Measurements from ENCODE around the gene E2F2. TPM values are rescaled to one million over a fixed set of nuclear protein-coding genes. Genes with fewer than 3 reads are reported as not detected.
"Not testable (repeated sequence)": the region's sequence is repeated elsewhere in the genome, so short reads cannot be mapped to it uniquely, and the experiment has no call there.

The E2F2 gene
- total RNA-seq, 1 experiment from 2014 or later = 12.3 TPM

DNA sequence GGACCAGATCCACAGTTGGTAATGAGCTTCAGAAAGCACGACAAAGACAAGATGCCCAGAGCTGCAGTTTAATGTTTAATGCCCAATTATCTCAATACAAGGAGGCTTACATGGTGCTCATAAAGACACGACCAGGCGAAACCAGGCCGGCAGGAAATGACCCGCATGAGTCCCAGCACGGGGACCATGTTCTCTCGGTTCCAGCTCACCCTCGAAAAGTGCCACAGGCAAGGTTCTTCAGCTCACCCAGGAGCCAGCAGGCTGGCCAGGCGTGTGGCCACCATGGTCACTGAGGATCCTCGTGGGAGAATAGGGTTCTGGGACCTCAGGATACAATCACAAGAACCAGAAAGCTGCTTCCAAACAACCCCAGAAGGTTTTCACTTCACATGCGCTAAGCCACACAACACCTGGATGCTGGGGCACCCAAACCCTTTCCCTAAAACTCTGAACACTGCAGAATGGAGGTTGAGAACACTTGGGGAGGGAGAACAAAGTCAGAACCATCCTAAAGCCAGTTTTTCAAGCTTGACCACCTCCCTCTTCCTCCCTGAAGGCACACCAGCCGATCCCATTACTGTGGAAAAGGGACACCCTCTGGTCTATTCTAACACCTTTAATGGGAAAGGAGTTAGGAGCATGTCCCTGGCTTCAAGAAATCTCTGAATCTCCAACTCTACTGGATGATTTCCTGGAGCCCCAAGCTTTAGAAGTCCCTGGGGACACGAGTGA, 24.5 kb downstream of the E2F2 start:
- H3K9me3 ChIP-seq (replicated peaks) = no peaks in the 10 kb centered on the region
- no peaks in the 10 kb centered on the region for H3K27me3 ChIP-seq (replicated peaks)
- H3K27ac ChIP-seq = no peak overlapping the region
- no peak overlapping the region for H3K4me3 ChIP-seq
- peaks cover 14% of the 10 kb centered on the region for H3K36me3 ChIP-seq
- no peaks in the 10 kb centered on the region for H3K4me1 ChIP-seq (replicated peaks)
- no peak for DNase-seq (ENCODE audit: low read depth in 1 of 2, low spot score in 2 of 2)

DNA sequence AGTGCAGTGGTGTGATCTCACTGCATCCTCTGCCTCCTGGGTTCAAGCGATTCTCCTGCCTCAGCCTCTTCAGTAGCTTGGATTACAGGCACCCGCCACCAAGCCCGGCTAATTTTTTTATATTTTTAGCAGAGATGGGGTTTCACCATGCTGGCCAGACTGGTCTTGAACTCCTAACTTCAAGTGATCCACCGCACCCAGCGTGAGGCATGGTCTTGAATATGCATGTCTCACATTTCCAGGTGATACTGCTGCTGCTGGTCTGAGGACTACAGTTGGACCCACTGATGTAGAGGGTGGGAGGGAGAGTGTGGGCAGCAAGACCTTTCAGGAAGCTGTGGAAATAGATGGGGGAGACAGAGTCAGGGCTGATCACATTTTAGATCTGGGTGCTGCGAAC, 25.2 kb downstream of the E2F2 start:
- no peak overlapping the region for H3K27ac ChIP-seq
- H3K9me3 ChIP-seq (replicated peaks) = no peaks in the 10 kb centered on the region
- no peaks in the 10 kb centered on the region for H3K4me1 ChIP-seq (replicated peaks)
- H3K4me3 ChIP-seq = no peak overlapping the region
- DNase-seq (ENCODE audit: low read depth in 1 of 2, low spot score in 2 of 2) = no peak
- no peaks in the 10 kb centered on the region for H3K27me3 ChIP-seq (replicated peaks)
- H3K36me3 ChIP-seq = peaks cover 14% of the 10 kb centered on the region

- H3K36me3 ChIP-seq; H3K27me3 ChIP-seq (replicated peaks); H3K9me3 ChIP-seq (replicated peaks); H3K4me3 ChIP-seq; H3K4me1 ChIP-seq (replicated peaks); H3K27ac ChIP-seq; DNase-seq (ENCODE audit: low read depth in 1 of 2, low spot score in 2 of 2): not testable (repeated sequence)
Observed at GRCh38 chr1:23504156-23504555, 26.9 kb downstream of the E2F2 start.

GRCh38 chr1:23502951-23503350, 28.1 kb downstream of the E2F2 start:
- H3K36me3 ChIP-seq = no peaks in the 10 kb centered on the region
- DNase-seq (ENCODE audit: low read depth in 1 of 2, low spot score in 2 of 2) = no peak
- no peaks in the 10 kb centered on the region for H3K9me3 ChIP-seq (replicated peaks)
- H3K27me3 ChIP-seq (replicated peaks) = no peaks in the 10 kb centered on the region
- no peaks in the 10 kb centered on the region for H3K4me1 ChIP-seq (replicated peaks)
- H3K4me3 ChIP-seq = no peak overlapping the region
- no peak overlapping the region for H3K27ac ChIP-seq

DNA sequence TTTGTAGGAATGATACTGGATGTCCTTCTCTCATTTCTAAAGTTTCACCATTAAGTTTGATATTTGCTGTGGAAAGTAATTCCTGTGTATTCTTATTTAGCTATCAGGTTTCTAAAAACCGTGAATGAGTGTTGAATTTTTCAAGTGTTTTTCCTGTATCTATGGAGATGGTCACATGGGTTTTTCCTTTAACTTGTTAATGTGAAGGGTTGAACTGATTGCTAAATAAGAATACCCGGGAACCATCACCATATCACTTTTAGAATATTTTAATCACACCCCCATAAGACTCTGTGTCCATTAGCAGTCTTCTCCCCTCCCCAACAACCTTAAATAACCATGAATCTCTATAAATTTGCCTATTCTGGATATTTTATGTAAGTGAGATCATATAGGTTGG, 30.6 kb downstream of the E2F2 start:
- no peak for DNase-seq (ENCODE audit: low read depth in 1 of 2, low spot score in 2 of 2)
- Histone ChIP-seq H3K36me3 (no peaks in the 10 kb centered on the region), H3K27ac (no peak overlapping the region), H3K4me3 (no peak overlapping the region), H3K27me3 (replicated peaks) (no peaks in the 10 kb centered on the region), H3K9me3 (replicated peaks) (no peaks in the 10 kb centered on the region; the same call in 1 of the 2 replicates), H3K4me1 (replicated peaks) (0 out of 2 replicates have a peak, but pooled peaks cover 4% of the 10 kb centered on the region)

DNA sequence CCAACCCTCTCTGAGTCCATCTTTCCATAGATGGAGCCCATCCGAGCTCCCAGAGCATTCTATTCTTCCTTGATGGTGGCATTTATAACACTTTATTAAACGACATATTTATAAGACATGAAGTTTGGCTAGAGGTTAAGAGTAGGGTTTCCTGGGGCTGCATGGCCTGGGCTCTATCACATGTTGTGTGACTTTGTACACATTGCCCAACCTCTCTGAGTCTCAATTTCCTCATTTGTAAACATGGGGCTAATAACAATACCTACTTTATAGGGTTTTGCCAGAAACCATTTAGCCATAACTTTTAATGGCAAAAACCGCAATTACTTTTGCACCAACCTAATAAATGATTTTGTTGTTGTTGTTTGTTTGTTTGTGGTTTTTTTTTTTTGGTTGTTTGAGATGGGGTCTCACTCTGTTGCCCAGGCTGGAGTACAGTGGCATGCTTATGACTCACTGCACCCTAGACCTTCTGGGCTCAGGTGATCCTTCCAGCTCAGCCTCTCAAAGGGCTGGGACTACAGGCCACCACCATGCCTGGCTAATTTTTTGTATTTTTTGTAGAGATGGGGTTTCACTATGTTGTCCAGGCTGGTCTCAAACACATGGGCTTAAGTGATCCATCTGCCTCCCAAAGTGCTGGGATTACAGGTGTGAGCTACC, 33.1 kb downstream of the E2F2 start:
- Histone ChIP-seq H3K9me3 (replicated peaks) (no peaks in the 10 kb centered on the region; the same call in 1 of the 2 replicates), H3K27me3 (replicated peaks) (no peaks in the 10 kb centered on the region), H3K36me3 (no peaks in the 10 kb centered on the region), H3K4me3 (no peak overlapping the region), H3K27ac (no peak overlapping the region), H3K4me1 (replicated peaks) (0 out of 2 replicates have a peak, but pooled peaks cover 4% of the 10 kb centered on the region)
- DNase-seq (ENCODE audit: low read depth in 1 of 2, low spot score in 2 of 2) = no peak

DNA sequence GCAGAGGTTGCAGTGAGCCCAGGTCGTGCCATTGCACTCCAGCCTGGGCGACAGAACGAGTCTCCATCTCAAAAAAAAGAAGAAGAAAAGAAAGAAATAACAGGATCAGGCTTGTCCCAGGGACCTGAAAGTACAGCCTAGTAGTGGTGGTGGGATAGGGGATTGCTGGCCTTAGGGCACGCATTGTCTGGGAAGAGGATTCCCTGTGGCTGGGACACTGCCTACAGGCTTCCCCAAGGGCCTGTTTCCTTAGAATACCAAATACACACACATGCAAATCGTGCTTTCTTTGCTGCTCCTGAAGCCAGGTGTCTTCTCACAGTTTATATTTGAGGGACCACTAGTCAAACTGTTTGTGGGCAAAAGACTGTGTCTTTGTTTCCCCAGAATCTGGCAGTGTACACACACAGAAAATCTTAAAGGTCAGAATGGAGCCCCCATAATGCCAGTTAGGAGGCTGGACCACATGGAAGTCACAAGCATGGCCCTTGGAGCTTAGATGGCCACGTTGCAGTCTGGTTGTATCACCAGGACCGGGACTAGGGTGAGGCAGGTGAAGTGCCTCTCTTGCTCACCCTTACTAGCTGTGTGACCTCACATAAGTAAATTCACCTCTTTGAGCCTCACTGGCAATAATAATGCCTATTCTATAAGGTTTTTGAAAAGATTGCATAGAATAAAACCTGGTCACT, 34.4 kb downstream of the E2F2 start:
- no peak for DNase-seq (ENCODE audit: low read depth in 1 of 2, low spot score in 2 of 2)
- Histone ChIP-seq H3K4me1 (replicated peaks) (0 out of 2 replicates have a peak, but pooled peaks cover 4% of the 10 kb centered on the region), H3K36me3 (no peaks in the 10 kb centered on the region), H3K27ac (no peak overlapping the region), H3K9me3 (replicated peaks) (no peaks in the 10 kb centered on the region; the same call in 1 of the 2 replicates), H3K4me3 (no peak overlapping the region), H3K27me3 (replicated peaks) (no peaks in the 10 kb centered on the region)

DNA sequence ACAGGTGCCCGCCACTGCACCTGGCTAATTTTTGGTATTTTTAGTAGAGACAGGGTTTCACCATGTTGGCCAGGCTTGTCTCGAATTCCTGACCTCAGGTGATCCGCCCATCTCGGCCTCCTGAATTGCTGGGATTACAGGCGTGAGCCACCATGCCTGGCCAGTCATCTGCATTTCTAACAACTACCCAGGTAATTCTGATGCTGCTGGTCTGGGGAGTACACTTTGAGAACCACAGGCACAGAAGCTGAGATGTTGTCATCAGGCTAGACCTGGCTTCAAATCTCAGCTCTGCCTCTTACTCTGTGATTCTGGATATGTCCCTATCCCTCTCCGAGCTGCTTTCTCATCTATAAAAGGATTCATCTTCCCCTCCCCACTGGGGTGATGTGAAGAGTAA, 36.2 kb downstream of the E2F2 start:
- not testable (repeated sequence) for H3K27ac ChIP-seq; H3K27me3 ChIP-seq (replicated peaks); H3K4me1 ChIP-seq (replicated peaks); DNase-seq (ENCODE audit: low read depth in 1 of 2, low spot score in 2 of 2); H3K9me3 ChIP-seq (replicated peaks); H3K36me3 ChIP-seq; H3K4me3 ChIP-seq

DNA sequence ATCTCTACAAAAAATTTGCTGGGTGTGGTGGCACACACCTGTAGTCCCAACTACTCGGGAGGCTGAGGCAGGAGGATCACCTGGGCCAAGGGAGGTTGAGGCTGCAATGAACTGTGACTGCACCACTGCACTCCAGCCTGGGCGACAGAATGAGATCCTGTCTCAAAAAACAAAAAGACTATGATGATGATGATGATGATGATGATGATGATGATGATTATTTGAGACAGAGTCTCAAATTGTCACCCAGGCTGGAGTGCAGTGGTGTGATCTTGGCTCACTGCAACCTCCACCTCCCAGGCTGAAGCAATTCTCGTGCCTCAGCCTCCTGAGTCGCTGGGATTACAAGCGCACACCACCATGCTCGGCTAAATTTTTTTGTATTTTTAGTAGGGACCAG, 38.3 kb downstream of the E2F2 start:
- not testable (repeated sequence) for H3K4me1 ChIP-seq (replicated peaks); H3K27me3 ChIP-seq (replicated peaks); H3K36me3 ChIP-seq; H3K9me3 ChIP-seq (replicated peaks); H3K4me3 ChIP-seq; DNase-seq (ENCODE audit: low read depth in 1 of 2, low spot score in 2 of 2); H3K27ac ChIP-seq

GRCh38 chr1:23492132-23492720, 38.8 kb downstream of the E2F2 start:
- DNase-seq (ENCODE audit: low read depth in 1 of 2, low spot score in 2 of 2) = no peak
- Histone ChIP-seq H3K9me3 (replicated peaks) (no peaks in the 10 kb centered on the region; the same call in 1 of the 2 replicates), H3K27me3 (replicated peaks) (no peaks in the 10 kb centered on the region), H3K4me1 (replicated peaks) (0 out of 2 replicates have a peak, but pooled peaks cover 1% of the 10 kb centered on the region), H3K4me3 (no peak overlapping the region), H3K27ac (no peak overlapping the region), H3K36me3 (no peaks in the 10 kb centered on the region)

DNA sequence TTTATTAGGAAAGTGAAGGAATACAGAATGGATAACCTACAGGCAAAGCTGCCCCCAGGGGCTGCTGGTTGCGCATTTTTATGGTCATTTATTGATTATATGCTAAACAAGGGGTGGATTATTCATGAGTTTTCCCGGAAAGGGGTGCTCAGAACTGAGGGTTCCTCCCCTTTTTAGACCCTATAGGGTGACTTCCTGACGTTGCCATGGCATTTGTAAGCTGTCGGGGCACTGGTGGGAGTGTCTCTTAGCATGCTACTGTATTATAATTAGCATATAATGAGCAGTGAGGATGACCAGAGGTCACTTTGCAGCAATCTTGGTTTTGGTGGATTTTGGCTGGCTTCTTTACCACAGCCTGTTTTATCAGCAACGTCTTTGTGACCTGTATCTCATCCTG, 41.2 kb downstream of the E2F2 start:
- no peak overlapping the region for H3K4me3 ChIP-seq
- no peaks in the 10 kb centered on the region for H3K9me3 ChIP-seq (replicated peaks)
- no peaks in the 10 kb centered on the region for H3K36me3 ChIP-seq
- H3K27ac ChIP-seq = no peak overlapping the region
- DNase-seq (ENCODE audit: low read depth in 1 of 2, low spot score in 2 of 2) = no peak
- peaks cover 3% of the 10 kb centered on the region for H3K4me1 ChIP-seq (replicated peaks)
- no peaks in the 10 kb centered on the region for H3K27me3 ChIP-seq (replicated peaks)

- no peaks in the 10 kb centered on the region for H3K36me3 ChIP-seq
- peaks cover 14% of the 10 kb centered on the region for H3K4me1 ChIP-seq (replicated peaks)
- H3K9me3 ChIP-seq (replicated peaks) = no peaks in the 10 kb centered on the region
- H3K27me3 ChIP-seq (replicated peaks) = no peaks in the 10 kb centered on the region
- no peak overlapping the region for H3K27ac ChIP-seq
- no peak for DNase-seq (ENCODE audit: low read depth in 1 of 2, low spot score in 2 of 2)
- peak overlapping the region; percentile 68 for H3K4me3 ChIP-seq
Observed at GRCh38 chr1:23485002-23485332, 46.1 kb downstream of the E2F2 start.

DNA sequence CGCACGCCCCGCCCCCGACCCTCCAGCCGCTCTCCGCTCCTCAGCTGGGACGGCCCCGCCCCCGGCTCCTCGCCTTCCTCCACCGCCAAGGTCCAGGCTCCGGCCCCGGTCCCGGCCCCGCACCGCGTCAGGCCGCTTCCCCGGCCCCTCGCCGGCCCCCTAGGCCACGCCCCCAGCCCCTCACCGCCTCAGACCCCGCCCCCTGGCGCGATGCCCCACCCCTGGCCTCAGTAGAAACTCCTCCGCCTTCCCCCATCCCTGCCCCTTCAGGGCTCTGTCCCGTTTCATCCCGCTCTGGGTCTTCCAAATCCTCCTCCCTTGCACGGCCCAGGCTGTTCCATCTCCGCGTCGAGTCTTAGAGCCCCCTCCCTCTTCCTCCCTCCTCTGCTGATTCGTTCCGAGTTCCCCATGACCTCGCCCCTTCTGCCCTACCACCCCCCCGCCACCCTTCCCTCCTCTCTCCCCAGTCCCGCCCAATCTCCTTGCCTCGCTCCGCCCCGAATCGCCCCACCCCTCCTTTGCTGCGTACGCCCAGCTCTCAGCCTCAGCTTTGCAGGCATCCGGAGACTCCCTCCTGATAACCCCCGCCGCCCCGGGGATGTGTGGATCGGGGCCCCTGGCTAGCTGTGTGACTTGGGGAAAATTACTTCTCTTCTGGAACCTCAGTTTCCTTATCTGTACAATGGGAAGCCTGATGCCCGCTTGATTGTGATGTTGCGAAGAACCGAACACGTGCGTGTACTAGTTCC, 46.6 kb downstream of the E2F2 start:
- H3K4me1 ChIP-seq (replicated peaks) = peaks cover 14% of the 10 kb centered on the region
- no peak overlapping the region for H3K27ac ChIP-seq
- peak overlapping the region; percentile 68 for H3K4me3 ChIP-seq
- H3K27me3 ChIP-seq (replicated peaks) = no peaks in the 10 kb centered on the region
- no peaks in the 10 kb centered on the region for H3K9me3 ChIP-seq (replicated peaks)
- DNase-seq (ENCODE audit: low read depth in 1 of 2, low spot score in 2 of 2) = peak; percentile 82 to 96
- no peaks in the 10 kb centered on the region for H3K36me3 ChIP-seq
